Pancreas (tissue), 10 donors: ENCODE results near the gene ZNF423. TPM values are rescaled to one million over a fixed set of nuclear protein-coding genes. Genes with fewer than 3 reads are reported as not detected.

Source experiments
- ATAC-seq, 4 donors: fragments of 200-7000 bp; cut with Tn5 transposase; one replicate each; pipeline versions ENCODE4 v1.8.0 to v1.9.1; 2020; ENCODE audit warnings: mild to moderate bottlenecking in 4 of 4, moderate library complexity in 4 of 4
- DNase-seq, 6 donors: peaks; one replicate each; pipeline ENCODE4 v3.0.0-alpha.2; 2020
- FAIRE-seq: peaks from 2 replicates; lab custom pipeline; 2012; peaks lifted over from hg19 to GRCh38; lab: Jason Lieb, UNC
- H3K27ac ChIP-seq, 4 donors: fragments of 200-600 bp; sonication (generic); 1 replicate in 3 of 4; 2 replicates in 1 of 4; pipeline versions ENCODE4 v1.5.0 to v1.8.0; 2020
- H3K27me3 ChIP-seq, 4 donors: fragments of 200-600 bp; one replicate each; pipeline ENCODE4 v1.8.0; 2021
- H3K36me3 ChIP-seq, 3 donors: fragments of 200-600 bp; sonication (generic) in 1 of 3; one replicate each; pipeline versions ENCODE4 v1.5.0 to v1.8.0; 2020 to 2021
- H3K4me1 ChIP-seq, 3 donors: fragments of 200-600 bp; one replicate each; pipeline ENCODE4 v1.8.0; 2021
- H3K4me3 ChIP-seq, 4 donors: fragments of 200-600 bp; sonication (generic) in 2 of 4; one replicate each; pipeline versions ENCODE4 v1.5.0 to v1.8.0; 2020 to 2021
- H3K9me3 ChIP-seq, 4 donors: fragments of 200-600 bp; one replicate each; pipeline ENCODE4 v1.8.0; 2021
- CTCF ChIP-seq, 4 donors: fragments of 200-600 bp; sonication (generic) in 3 of 4; IDR thresholded peaks; one replicate each; pipeline versions ENCODE4 v1.5.0 to v1.8.0; 2021; ENCODE audit warnings: antibody characterized with exemption in 4 of 4
- WGBS, 2 donors: extraction: QIAGEN DNeasy Blood & Tissue Kit; methylation state at CpG; one replicate each; pipeline ENCODE4 v1.1.7; 2013; 5-methylcytosine and 5-hydroxymethylcytosine counted together
- intact Hi-C, 3 donors: fragments of 100-400 bp; cut with DNase I; formaldehyde crosslinking; loops; one replicate each; pipeline versions ENCODE4 v1.11.1 to v1.14.2; 2022
- polyA plus RNA-seq, 2 donors: library from polyadenylated mRNA; stranded (reverse); fragments of 200-250 nt; gene quantifications; one replicate each; pipeline ENCODE4 v1.2.3, GENCODE V29; 2013
- total RNA-seq, 6 donors: library from RNA; stranded (reverse); fragmentation: NEBNext Ultra II Directional in 4 of 6; extraction: Animal tissue kit (Norgen Biotek cat#: 25700) in 4 of 6; gene quantifications; one replicate each; pipeline versions ENCODE4 v1.2.1 to v1.2.4, GENCODE V29; 2021 to 2023
- donor health status: healthy with polysubstance abuse.
- donor health status: DM: no; HTN: no; CAD: no; lungs with moderate emphysema.
- donor health status: DM: no; HTN: no; CAD: no.
- donor health status: control.
- donor health status: control.
- donor health status: Bipolar disorder and iron deficiency.
- donor health status: DM: yes; HTN: yes; CAD: no.
- donor health status: DM: no; HTN: no; CAD: no.
- donor health status: DM: no; HTN: no; CAD: no.
- donor health status: DM: yes; HTN: yes; CAD: no.

Gene ZNF423
- total RNA-seq (1 to 10 TPM; 2.9 to 5.1 (median 3.2) TPM), polyA plus RNA-seq (1 to 10 TPM in 1 of 2 donors, under 1 TPM in 1; 0.61 to 2.4 TPM)

GRCh38 chr16:49855822-49856671, at the start of gene ZNF423:
Gene ZNF423 (minus strand): TSS chr16:49856112. CDS start chr16:49855774, 338 bp downstream.
- H3K36me3 ChIP-seq, result no peaks in the 10 kb centered on the region
- no peak for TF ChIP-seq CTCF (IDR thresholded peaks at IDR 0.05)
- H3K4me3 ChIP-seq, result peak within 1 kb of the TSS; percentile 65 to 76 (median 68)
- 1% methylated on average over 42 to 67 of the region's 70 CpGs for WGBS, 2 donors
- no peaks in the 10 kb centered on the region for H3K27me3 ChIP-seq
- peak within 1 kb of the TSS; percentile 65 to 92 (median 84) for H3K27ac ChIP-seq
- H3K9me3 ChIP-seq, result no peaks in the 10 kb centered on the region
- FAIRE-seq (no peak), DNase-seq (peak; percentile 34 to 76 (median 58)), ATAC-seq (peak in 3 of 4 donors; percentile 0 to 6 (median 3))
- no peaks in the 10 kb centered on the region for H3K4me1 ChIP-seq
- intact Hi-C loops, result no loop called here

- 81 to 82% methylated on average over 9 of the region's 9 CpGs for WGBS, 2 donors
- FAIRE-seq (no peak), DNase-seq (peak in 1 of 6 donors; percentile 3), ATAC-seq (no peak)
- no peak for TF ChIP-seq CTCF (IDR thresholded peaks at IDR 0.05)
- H3K27me3 ChIP-seq, result no peaks in the 10 kb centered on the region
- intact Hi-C loops, result no loop called here
- H3K36me3 ChIP-seq, result no peaks in the 10 kb centered on the region
- no peaks in the 10 kb centered on the region for H3K9me3 ChIP-seq
- H3K4me1 ChIP-seq, result no peaks in the 10 kb centered on the region
- no peak overlapping the region for H3K4me3 ChIP-seq
- H3K27ac ChIP-seq, result no peak overlapping the region
Observed at GRCh38 chr16:49904348-49905062, 48.6 kb upstream of the ZNF423 start.

- no peak for ATAC-seq
- peak in 1 of 6 donors; percentile 5 for DNase-seq
- Histone ChIP-seq H3K9me3 (no peaks in the 10 kb centered on the region), H3K27ac (no peak overlapping the region), H3K27me3 (no peaks in the 10 kb centered on the region), H3K4me1 (no peaks in the 10 kb centered on the region), H3K4me3 (no peak overlapping the region), H3K36me3 (no peaks in the 10 kb centered on the region)
- intact Hi-C loops, result no loop called here
- no peak for TF ChIP-seq CTCF (IDR thresholded peaks at IDR 0.05)
- WGBS, 2 donors, result 76 to 88% methylated on average over 5 of the region's 5 CpGs
- no peak for FAIRE-seq
Observed at GRCh38 chr16:49902908-49903307, 47.0 kb upstream of the ZNF423 start.

- TF ChIP-seq CTCF (IDR thresholded peaks at IDR 0.05), result no peak
- Histone ChIP-seq H3K9me3 (no peaks in the 10 kb centered on the region), H3K27ac (no peak overlapping the region), H3K4me3 (no peak overlapping the region), H3K27me3 (no peaks in the 10 kb centered on the region), H3K36me3 (no peaks in the 10 kb centered on the region), H3K4me1 (no peaks in the 10 kb centered on the region)
- 84 to 87% methylated on average over 9 of the region's 9 CpGs for WGBS, 2 donors
- intact Hi-C loops, result no loop called here
- no peak for FAIRE-seq
- ATAC-seq, result no peak
- DNase-seq, result no peak
Observed at GRCh38 chr16:49901711-49902110, 45.8 kb upstream of the ZNF423 start.
